MCF 10A (cell line): Measurements from ENCODE around the gene AHCYL1. TPM values are rescaled to one million over a fixed set of nuclear protein-coding genes. Genes with fewer than 3 reads are reported as not detected.

Experiments used
- BruUV-seq: library from RNA; stranded (reverse); fragments of 400-500 nt; replicated peaks from 2 replicates; lab custom pipeline; 2021; lab: Mats Ljungman, UMichigan
- CTCF ChIA-PET: fragments of 300-600 bp; sonication (Branson Sonifier 250); formaldehyde crosslinking; extraction: SDS; loops from one replicate; lab custom pipeline; 2021; ENCODE audit warnings: antibody characterized with exemption, inconsistent platforms; lab: Yijun Ruan, JAX
- POLR2A ChIA-PET: fragments of 300-600, 350-650 bp; sonication (Branson Sonifier 250); formaldehyde crosslinking; extraction: SDS; loops from one replicate; lab custom pipeline; 2020; ENCODE audit warnings: antibody characterized with exemption, inconsistent platforms; lab: Yijun Ruan, JAX
- DNase-seq: peaks from one replicate; pipeline ENCODE4 v3.0.0-alpha.2; 2018; ENCODE audit not compliant: unreplicated experiment
- H3K27ac Mint-ChIP-seq: one replicate; pipeline ENCODE4 v1.8.0; 2022; ENCODE audit warnings: mild to moderate bottlenecking, low read depth, mixed read lengths; ENCODE audit not compliant: unreplicated experiment
- H3K27me3 Mint-ChIP-seq: one replicate; pipeline ENCODE4 v1.8.0; 2022; ENCODE audit warnings: mixed read lengths; ENCODE audit not compliant: insufficient read depth, unreplicated experiment
- H3K36me3 Mint-ChIP-seq: one replicate; pipeline ENCODE4 v1.8.0; 2022; ENCODE audit warnings: mild to moderate bottlenecking, moderate library complexity, mixed read lengths; ENCODE audit not compliant: insufficient read depth, unreplicated experiment
- H3K4me1 Mint-ChIP-seq: one replicate; pipeline ENCODE4 v1.8.0; 2022; ENCODE audit warnings: mixed read lengths; ENCODE audit not compliant: insufficient read depth, unreplicated experiment
- H3K4me3 Mint-ChIP-seq: one replicate; pipeline ENCODE4 v1.8.0; 2022; ENCODE audit warnings: mild to moderate bottlenecking, moderate library complexity, mixed read lengths; ENCODE audit not compliant: unreplicated experiment
- H3K9me3 Mint-ChIP-seq: one replicate; pipeline ENCODE4 v1.8.0; 2022; ENCODE audit warnings: mixed read lengths; ENCODE audit not compliant: unreplicated experiment
- CTCF ChIP-seq: fragments of 200-600 bp; IDR thresholded peaks from one replicate; pipeline ENCODE4 v1.8.0; 2022; ENCODE audit warnings: antibody characterized with exemption, mild to moderate bottlenecking; ENCODE audit not compliant: unreplicated experiment
- intact Hi-C: fragments of 100-400 bp; cut with micrococcal nuclease; formaldehyde crosslinking; loops from 2 replicates; pipeline ENCODE4 v1.14.1; 2022
- total RNA-seq: library from RNA; stranded (reverse); gene quantifications from 2 replicates; pipeline ENCODE4 v1.2.3, GENCODE V29; 2022

Gene AHCYL1
- total RNA-seq, 1 experiment from 2014 or later = 104 TPM

DNA sequence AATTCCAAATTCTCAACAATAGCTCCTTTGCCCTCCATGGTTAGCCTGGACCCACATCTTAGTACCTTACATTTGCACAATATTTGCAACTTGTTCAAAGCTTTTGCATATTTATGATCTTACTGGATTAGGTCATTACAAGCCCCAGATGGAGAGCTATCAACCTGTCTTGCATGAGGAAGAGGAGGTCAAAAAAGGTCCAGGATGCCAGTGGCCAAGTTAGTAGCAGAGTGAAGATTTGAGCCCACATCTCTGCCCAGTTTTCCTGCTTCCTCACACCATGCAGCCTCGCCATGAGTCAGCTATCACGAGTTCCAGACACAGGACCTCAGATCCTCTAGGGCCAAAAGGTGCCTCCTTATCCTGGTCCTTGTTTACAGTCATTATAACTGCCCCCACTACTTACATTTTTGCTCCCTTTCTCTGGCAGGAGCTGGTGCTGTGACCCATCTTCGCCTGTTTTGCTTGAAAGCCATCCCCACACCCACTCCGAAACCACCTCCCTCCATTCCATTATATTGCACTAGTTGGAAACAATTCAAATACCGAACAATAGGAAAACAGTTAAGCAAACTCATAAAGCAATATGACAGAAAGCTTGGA is 5.0 kb upstream of the AHCYL1 start:
- CTCF ChIA-PET = interaction anchor here (0.6 to 18.3 kb wide), 14 partner anchors 9 to 560 kb away, joined by 3 to 969 read pairs (median 4); no protein-coding TSS in a partner anchor
- peak; percentile 76 for DNase-seq

GRCh38 chr1:109980324-109981003 is 4.1 kb upstream of the AHCYL1 start:
- H3K27ac Mint-ChIP-seq = no peak overlapping the region
- DNase-seq = peak; percentile 75
- H3K27me3 Mint-ChIP-seq = no peaks in the 10 kb centered on the region
- BruUV-seq = no TSS peak
- ChIA-PET CTCF (interaction anchor here (0.7 to 18.3 kb wide), 23 partner anchors 8 to 448 kb away, joined by 3 to 969 read pairs (median 4); no protein-coding TSS in a partner anchor), POLR2A (interaction anchor here (0.9 to 4.0 kb wide), 5 partner anchors 197 to 206 kb away, joined by 3 to 22 read pairs (median 3); no protein-coding TSS in a partner anchor)
- H3K9me3 Mint-ChIP-seq = no peaks in the 10 kb centered on the region
- no peaks in the 10 kb centered on the region for H3K36me3 Mint-ChIP-seq
- peak; percentile 86 for TF ChIP-seq CTCF
- intact Hi-C loops = loop anchor here (1.0 to 10.0 kb wide), 3 partner anchors 70 to 203 kb away; partner anchors contain the start of gene CSF1
- peaks cover 43% of the 10 kb centered on the region for H3K4me1 Mint-ChIP-seq
- H3K4me3 Mint-ChIP-seq = no peak overlapping the region

More for the DNA sequence above, 5.0 kb upstream of the AHCYL1 start:
- Mint-ChIP-seq H3K27me3 (no peaks in the 10 kb centered on the region), H3K9me3 (no peaks in the 10 kb centered on the region), H3K36me3 (no peaks in the 10 kb centered on the region), H3K27ac (peak overlapping the region; percentile 24), H3K4me1 (peaks cover 42% of the 10 kb centered on the region), H3K4me3 (peak overlapping the region; percentile 17)
- POLR2A ChIA-PET = interaction anchor here (1.0 to 4.0 kb wide), 6 partner anchors 192 to 431 kb away, joined by 3 to 22 read pairs (median 4); partner anchors contain the start of gene GNAI3
- intact Hi-C loops = loop anchor here (1.0 to 10.0 kb wide), 3 partner anchors 69 to 202 kb away; partner anchors contain the start of gene CSF1
- BruUV-seq = no TSS peak
- no peak for TF ChIP-seq CTCF

DNA sequence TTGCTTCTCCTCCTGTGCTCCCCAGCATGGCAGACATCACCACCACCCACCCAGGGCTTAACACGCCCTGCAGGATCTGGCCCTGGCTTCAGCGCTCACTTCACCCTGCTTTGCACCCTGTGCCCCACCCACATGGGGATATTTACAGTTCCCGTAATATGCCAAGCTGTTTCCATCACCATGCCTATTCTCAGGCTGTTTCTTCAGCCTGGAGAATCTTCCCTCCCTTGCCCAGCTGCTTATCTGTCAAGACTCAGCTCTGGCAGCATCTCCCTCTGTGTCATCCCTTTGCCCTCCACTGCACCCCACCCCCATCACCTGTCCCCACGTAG is 3.6 kb upstream of the AHCYL1 start:
- no peak for DNase-seq
- Mint-ChIP-seq H3K4me3 (no peak overlapping the region), H3K36me3 (no peaks in the 10 kb centered on the region), H3K9me3 (no peaks in the 10 kb centered on the region), H3K27ac (no peak overlapping the region), H3K27me3 (no peaks in the 10 kb centered on the region), H3K4me1 (peaks cover 44% of the 10 kb centered on the region)
- TF ChIP-seq CTCF = no peak
- CTCF ChIA-PET = interaction anchor here (0.8 to 18.3 kb wide), 12 partner anchors 9 to 448 kb away, joined by 3 to 969 read pairs (median 6); no protein-coding TSS in a partner anchor
- BruUV-seq = no TSS peak
- intact Hi-C loops = loop anchor here (2.0 to 10.0 kb wide), 2 partner anchors 70 to 106 kb away; partner anchors contain the start of gene CSF1
- POLR2A ChIA-PET = interaction anchor here (0.9 to 4.0 kb wide), 6 partner anchors 70 to 435 kb away, joined by 3 to 22 read pairs (median 4); partner anchors contain the start of gene GNAI3
